Left ventricle myocardium inferior (tissue), 1 donor: ENCODE measurements around the gene FNDC10. TPM values are rescaled to one million over a fixed set of nuclear protein-coding genes. Genes with fewer than 3 reads are reported as not detected.

Experiments used
- DNase-seq: peaks from one replicate; pipeline ENCODE4 v3.0.0-alpha.2; 2020
- H3K27ac ChIP-seq: fragments of 200-600 bp; replicated peaks from 2 replicates; pipeline ENCODE4 v1.8.0; 2021
- H3K27me3 ChIP-seq: fragments of 200-600 bp; 2 replicates; pipeline ENCODE4 v1.8.0; 2021; ENCODE audit warnings: low read depth
- H3K36me3 ChIP-seq: fragments of 200-600 bp; 2 replicates; pipeline ENCODE4 v1.8.0; 2021
- H3K4me1 ChIP-seq: fragments of 200-600 bp; 2 replicates; pipeline ENCODE4 v1.8.0; 2021
- H3K4me3 ChIP-seq: fragments of 200-600 bp; 2 replicates; pipeline ENCODE4 v1.8.0; 2021; ENCODE audit warnings: mild to moderate bottlenecking, moderate library complexity
- H3K9me3 ChIP-seq: fragments of 200-600 bp; replicated peaks from 2 replicates; pipeline ENCODE4 v1.8.0; 2021
- CTCF ChIP-seq: fragments of 200-600 bp; IDR thresholded peaks from 2 replicates; pipeline ENCODE4 v1.8.0; 2021; ENCODE audit warnings: antibody characterized with exemption, mild to moderate bottlenecking, borderline replicate concordance
- intact Hi-C: fragments of 100-400 bp; cut with micrococcal nuclease; formaldehyde crosslinking; loops from one replicate; pipeline ENCODE4 v1.11.0; 2022
- total RNA-seq: library from RNA; stranded (reverse); fragmentation: NEBNext Ultra II Directional; extraction: Animal tissue kit (Norgen Biotek cat#: 25700); gene quantifications from one replicate; pipeline ENCODE4 v1.2.1, GENCODE V29; 2021
- donor health status: DM: no; HTN: yes; CAD: no; lungs with severe emphysema.

FNDC10 gene
- total RNA-seq, 1 donor from 2014 or later: 3.6 TPM

- H3K9me3 ChIP-seq: no peaks in the 10 kb centered on the region
- H3K36me3 ChIP-seq: no peaks in the 10 kb centered on the region
- no peak overlapping the region for H3K4me3 ChIP-seq
- no peak overlapping the region for H3K27ac ChIP-seq
- TF ChIP-seq CTCF: no peak
- peaks cover 24% of the 10 kb centered on the region for H3K4me1 ChIP-seq
- intact Hi-C loops: no loop called here
- DNase-seq: no peak
- peaks cover 34% of the 10 kb centered on the region for H3K27me3 ChIP-seq
Observed at GRCh38 chr1:1578371-1578940, 21.5 kb downstream of the FNDC10 start.

GRCh38 chr1:1577367-1578011 lies 22.4 kb downstream of the FNDC10 start:
- intact Hi-C loops: no loop called here

GRCh38 chr1:1574721-1575537 lies 25.0 kb downstream of the FNDC10 start, which contains the start of gene SSU72:
SSU72 (minus strand) TSS chr1:1574863; CDS start chr1:1574557, 306 bp downstream.
- peaks cover 58% of the 10 kb centered on the region for H3K4me1 ChIP-seq
- H3K9me3 ChIP-seq: no peaks in the 10 kb centered on the region
- peak within 1 kb of the TSS; percentile 99 for H3K27ac ChIP-seq
- H3K4me3 ChIP-seq: peak within 1 kb of the TSS; percentile 99
- H3K27me3 ChIP-seq: peaks cover 4% of the 10 kb centered on the region
- intact Hi-C loops: no loop called here
- no peak for TF ChIP-seq CTCF
- H3K36me3 ChIP-seq: peaks cover 11% of the 10 kb centered on the region
- peak; percentile 94 for DNase-seq

More at GRCh38 chr1:1577367-1578011, 22.4 kb downstream of the FNDC10 start:
- H3K27me3 ChIP-seq: peaks cover 24% of the 10 kb centered on the region
- peaks cover 34% of the 10 kb centered on the region for H3K4me1 ChIP-seq
- no peaks in the 10 kb centered on the region for H3K9me3 ChIP-seq
- H3K27ac ChIP-seq: no peak overlapping the region
- no peak overlapping the region for H3K4me3 ChIP-seq
- no peak for TF ChIP-seq CTCF
- no peak for DNase-seq
- no peaks in the 10 kb centered on the region for H3K36me3 ChIP-seq

- TF ChIP-seq CTCF: peak; percentile 5
- H3K4me1 ChIP-seq: peaks cover 66% of the 10 kb centered on the region
- intact Hi-C loops: no loop called here
Observed at GRCh38 chr1:1573843-1574720, 25.9 kb downstream of the FNDC10 start.

GRCh38 chr1:1569341-1569740 lies 30.6 kb downstream of the FNDC10 start:
- DNase-seq: no peak
- no peaks in the 10 kb centered on the region for H3K27me3 ChIP-seq
- H3K4me3 ChIP-seq: no peak overlapping the region
- TF ChIP-seq CTCF: no peak
- H3K27ac ChIP-seq: peak overlapping the region; percentile 9
- no peaks in the 10 kb centered on the region for H3K9me3 ChIP-seq
- intact Hi-C loops: no loop called here
- peaks cover 98% of the 10 kb centered on the region for H3K4me1 ChIP-seq
- peaks cover 16% of the 10 kb centered on the region for H3K36me3 ChIP-seq

More at GRCh38 chr1:1573843-1574720, 25.9 kb downstream of the FNDC10 start:
- Histone ChIP-seq H3K9me3 (no peaks in the 10 kb centered on the region), H3K4me3 (peak overlapping the region; percentile 99), H3K36me3 (peaks cover 11% of the 10 kb centered on the region), H3K27ac (peak overlapping the region; percentile 99), H3K27me3 (no peaks in the 10 kb centered on the region)
- DNase-seq: peak; percentile 63
